ENCODE results near the gene FAM72D. TPM values are rescaled to one million over a fixed set of nuclear protein-coding genes. Genes with fewer than 3 reads are reported as not detected.
"Not testable (repeated sequence)": the region's sequence is repeated elsewhere in the genome, so short reads cannot be mapped to it uniquely, and the experiment has no call there.

FAM72D gene
- total RNA-seq, 1 donor from 2014 or later = 0.49 TPM

- DNase-seq (ENCODE audit: low spot score) = peak; percentile 18
Observed at GRCh38 chr1:145146308-145146707, 50.5 kb downstream of the FAM72D start.

DNA sequence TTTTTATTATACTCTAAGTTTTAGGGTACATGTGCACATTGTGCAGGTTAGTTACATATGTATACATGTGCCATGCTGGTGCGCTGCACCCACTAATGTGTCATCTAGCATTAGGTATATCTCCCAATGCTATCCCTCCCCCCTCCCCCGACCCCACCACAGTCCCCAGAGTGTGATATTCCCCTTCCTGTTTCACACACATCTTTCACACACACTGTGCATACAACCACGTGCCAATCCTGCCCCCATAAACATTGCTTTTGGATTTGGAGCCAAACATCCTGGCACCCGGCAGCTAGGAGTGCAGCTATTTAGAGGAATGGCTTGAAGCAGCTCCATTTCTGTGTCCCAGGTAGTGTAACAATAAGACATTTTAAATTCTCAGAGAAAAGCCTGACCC is 51.4 kb downstream of the FAM72D start:
- not testable (repeated sequence) for DNase-seq (ENCODE audit: low spot score)

GRCh38 chr1:145155421-145155820 is 59.6 kb downstream of the FAM72D start:
- not testable (repeated sequence) for DNase-seq (ENCODE audit: low spot score)

DNA sequence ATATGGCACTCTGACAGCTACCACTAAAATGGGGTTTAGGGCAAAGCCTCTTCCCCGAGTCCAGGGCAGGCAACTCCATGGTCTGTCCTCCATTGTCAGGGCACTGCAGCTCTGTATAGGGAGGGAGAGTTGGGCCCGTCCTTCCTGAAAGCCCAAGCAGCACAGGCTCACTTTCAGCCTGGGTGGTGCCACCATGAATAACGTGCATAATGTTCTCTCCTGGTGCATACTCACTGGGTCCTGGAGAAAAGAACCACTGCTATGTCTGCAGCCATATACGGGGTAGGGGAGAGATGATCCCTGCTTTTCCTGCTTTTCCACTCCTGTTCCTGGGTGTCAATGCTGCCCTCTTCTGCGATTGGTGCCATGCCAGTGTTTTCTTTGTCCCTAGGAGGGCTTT is 60.1 kb downstream of the FAM72D start:
- not testable (repeated sequence) for DNase-seq (ENCODE audit: low spot score)

DNA sequence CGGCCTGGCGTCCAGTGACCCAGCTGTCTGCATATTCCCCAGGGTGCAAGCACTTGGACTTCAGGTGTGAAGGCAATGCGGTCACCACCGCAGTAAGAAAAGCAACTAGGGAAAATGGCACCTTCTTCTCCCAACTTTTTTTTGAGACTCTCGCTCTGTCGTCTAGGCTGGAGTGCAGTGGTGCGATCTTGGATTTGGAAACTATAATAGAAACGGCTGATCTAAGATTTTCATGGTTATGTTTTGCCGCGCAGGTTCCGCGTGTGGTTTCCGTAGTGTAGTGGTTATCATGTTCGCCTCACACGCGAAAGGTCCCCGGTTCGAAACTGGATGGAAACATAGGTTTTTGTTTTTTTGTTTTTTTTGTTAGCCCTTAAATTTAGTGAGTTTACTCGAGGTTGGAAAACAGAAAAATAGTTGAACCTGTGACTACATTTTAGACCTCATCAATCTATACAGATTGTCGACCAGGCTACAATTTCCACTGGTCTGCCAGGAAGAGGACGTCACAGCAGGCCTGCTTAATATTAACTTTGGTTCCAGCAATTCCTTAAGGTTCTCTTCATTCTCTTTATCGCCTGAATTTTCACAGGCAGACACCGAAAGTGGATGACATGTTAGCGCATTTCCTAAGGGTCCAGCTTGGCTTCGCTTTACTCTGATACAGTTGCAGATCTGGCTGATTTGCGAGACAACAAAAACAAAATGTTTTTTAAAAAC is 61.3 kb downstream of the FAM72D start:
- not testable (repeated sequence) for DNase-seq (ENCODE audit: low spot score)

DNA sequence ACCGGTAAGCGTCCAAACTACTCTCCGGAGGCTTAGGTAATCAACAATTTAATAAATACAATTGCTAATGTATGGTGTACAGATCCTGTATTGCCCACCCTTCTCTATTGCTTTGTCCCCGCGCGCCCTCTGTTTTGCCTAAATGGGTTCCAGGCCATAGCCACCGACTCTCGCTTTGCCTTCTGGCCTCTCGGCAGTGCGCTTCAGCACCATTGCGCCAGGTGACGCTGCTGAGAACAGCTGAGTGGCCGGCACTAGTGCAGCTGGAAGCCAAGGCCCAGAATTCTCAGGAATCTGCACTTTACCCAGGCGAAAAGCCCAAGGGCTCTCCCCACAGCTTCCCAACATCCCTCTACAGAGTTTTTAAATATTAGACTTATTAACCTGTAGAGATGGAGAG is 61.9 kb downstream of the FAM72D start:
- not testable (repeated sequence) for DNase-seq (ENCODE audit: low spot score)

GRCh38 chr1:145161046-145161752 is 65.4 kb downstream of the FAM72D start:
- not testable (repeated sequence) for DNase-seq (ENCODE audit: low spot score)

Other genes with a start within 250 kb of the FAM72D start
- gene SRGAP2B, start 646 bp upstream of the FAM72D start, total RNA-seq = 36.4 TPM
- gene PPIAL4D, start 146.2 kb downstream of the FAM72D start, total RNA-seq = not detected

All from ureter (tissue), 1 donor.